ENCODE data around the gene C1orf174.

Gene C1orf174

GRCh38 chr1:3900150-3900968, at the start of gene C1orf174:
Gene C1orf174, minus strand, starts transcription at chr1:3900272. Its CDS starts 86 bp downstream, at chr1:3900186.
- peak; percentile 81 for DNase-seq (ENCODE audit: low read depth)

GRCh38 chr1:3948344-3948743, 48.3 kb upstream of the C1orf174 start:
- DNase-seq (ENCODE audit: low read depth), result no peak

DNA sequence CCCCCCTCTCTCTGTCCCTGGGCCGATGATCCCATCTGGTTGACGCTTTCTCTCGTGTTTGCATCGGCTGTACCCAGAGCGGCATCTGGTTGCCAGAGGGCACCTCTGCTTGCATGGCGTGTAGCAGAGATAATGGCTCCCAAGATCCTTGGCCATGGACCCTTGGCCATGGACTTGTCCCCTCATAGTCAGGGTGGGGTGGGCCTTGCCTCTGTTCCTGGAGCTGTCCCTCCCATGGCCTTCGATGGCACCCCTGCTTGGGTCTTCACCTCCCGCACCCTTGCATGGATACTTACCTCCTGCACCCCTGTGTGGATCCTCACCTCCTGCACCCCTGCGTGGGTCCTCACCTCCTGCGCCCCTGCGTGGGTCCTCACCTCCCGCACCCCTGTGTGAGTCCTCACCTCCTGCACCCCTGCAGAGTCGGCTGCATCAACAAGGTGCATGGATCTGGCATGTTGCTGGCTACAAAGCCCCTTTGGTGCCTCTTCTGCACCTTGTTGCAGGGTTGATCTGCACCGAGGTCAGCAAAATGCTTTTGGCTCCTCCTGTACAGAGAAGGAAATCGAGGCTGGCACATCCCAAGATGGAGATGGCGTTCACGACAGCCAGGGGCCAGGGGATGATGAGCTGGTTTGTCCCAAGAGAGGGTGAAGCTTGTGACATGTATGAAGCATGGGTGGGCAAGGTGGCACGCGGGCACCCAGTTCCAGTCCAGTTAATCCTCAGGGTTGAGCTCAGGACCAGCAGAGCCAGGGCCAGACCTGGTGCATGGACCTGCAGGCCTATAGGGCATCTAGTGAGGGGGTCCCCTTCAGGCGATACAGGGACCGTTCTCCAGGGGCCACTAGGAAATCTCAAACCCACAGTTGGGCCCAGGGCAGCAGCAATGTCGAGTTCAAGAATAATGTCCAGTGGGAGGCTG, 46.1 kb upstream of the C1orf174 start:
- no peak for DNase-seq (ENCODE audit: low read depth)

DNA sequence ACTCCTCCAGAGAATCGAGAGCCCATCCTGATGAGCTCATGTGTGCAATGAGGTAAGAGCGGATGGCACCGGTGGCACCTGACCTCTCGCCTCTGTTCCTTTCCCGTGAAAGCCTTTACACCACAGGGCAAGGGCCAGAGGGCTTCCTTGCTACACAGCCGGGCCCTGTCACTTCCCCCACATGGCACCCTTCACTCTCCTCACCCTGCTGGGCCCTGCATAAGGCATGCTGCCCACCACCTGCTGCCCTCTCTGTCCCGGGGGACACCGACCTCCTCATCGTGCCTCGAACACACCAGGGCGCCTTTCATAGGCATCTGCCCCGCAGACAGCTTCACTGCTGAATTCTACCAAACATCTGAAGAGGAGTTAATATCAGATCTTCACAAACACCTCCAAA, 45.1 kb upstream of the C1orf174 start:
- DNase-seq (ENCODE audit: low read depth), result no peak

DNA sequence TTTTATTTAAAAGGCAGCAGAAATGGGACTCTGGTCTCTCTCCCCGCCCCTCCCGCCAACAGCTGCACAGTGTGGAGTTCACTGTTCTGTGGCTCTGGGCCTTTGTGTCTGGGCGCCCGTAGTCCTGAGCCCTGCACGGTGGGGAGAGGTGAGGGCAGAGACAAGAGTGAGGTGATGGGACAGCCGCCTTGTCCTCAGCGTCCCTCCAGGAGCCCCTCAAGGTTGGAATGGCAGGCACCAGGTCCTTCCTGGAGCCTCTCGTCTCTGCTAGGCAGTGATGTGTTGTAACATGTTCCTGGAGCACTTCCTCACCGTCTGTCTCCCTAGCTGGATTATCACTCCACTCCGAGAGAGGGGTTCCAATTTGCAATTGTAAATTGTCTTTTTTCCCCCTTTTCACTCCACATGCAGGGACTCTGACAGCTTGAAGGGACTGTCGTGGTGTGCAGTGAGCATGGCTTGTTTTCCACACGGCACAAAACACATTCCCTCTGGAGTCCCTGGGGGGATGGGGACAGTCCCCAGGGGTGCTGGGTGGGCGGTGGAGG, 44.6 kb upstream of the C1orf174 start:
- DNase-seq (ENCODE audit: low read depth), result no peak

DNA sequence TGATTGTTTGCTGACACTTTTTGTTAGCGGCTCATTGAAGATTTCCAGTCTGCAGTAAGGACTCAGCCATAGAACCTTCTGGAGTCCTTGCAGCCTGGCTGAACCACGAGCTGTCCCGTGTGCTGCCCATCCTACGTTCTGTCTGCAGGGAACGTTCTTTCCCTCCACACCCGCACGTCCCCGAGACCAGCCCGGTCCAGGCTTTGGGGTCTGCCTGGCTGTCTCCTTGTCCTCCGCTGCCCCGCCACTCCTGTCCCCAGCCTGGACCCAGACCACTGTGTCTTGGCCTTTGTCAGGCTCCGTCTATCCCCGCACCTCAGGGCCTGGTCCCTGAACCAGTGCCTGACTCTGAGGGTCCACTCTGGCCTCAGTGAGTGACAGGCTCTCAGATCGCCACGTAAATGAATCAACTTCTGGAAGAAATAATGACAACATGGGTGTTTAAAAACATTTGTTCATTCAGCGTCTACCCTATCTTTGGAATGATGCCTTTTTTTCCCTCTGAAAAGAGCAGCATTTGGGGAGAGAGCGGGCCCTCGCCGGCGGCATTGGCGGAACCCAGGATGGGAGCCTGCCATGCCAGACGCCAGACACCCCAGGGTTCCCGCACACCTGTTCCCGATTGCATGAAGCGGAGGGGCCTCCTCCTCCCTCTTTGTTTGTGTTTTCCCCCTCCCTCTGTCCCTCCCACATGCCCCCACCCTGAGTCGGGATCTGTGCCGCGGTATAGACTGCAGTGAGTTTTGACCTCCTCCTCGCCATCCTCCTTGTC, 43.9 kb upstream of the C1orf174 start:
- DNase-seq (ENCODE audit: low read depth), result no peak

DNA sequence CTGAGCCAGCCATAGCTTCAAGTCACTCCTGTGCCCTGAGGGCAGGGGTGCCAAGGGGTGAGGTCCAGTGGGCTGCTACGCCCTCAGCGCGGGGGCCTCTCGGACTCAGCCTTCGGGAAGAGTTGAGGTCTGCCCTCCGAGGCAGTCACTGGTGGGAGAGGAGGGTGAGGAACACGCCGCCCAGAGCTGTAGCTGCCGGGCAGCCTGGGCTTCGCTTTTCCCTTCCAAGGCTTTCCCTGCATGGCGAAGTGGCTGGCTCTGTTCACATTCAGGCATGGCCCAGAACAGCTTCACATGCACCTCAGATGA, 43.0 kb upstream of the C1orf174 start:
- no peak for DNase-seq (ENCODE audit: low read depth)

DNA sequence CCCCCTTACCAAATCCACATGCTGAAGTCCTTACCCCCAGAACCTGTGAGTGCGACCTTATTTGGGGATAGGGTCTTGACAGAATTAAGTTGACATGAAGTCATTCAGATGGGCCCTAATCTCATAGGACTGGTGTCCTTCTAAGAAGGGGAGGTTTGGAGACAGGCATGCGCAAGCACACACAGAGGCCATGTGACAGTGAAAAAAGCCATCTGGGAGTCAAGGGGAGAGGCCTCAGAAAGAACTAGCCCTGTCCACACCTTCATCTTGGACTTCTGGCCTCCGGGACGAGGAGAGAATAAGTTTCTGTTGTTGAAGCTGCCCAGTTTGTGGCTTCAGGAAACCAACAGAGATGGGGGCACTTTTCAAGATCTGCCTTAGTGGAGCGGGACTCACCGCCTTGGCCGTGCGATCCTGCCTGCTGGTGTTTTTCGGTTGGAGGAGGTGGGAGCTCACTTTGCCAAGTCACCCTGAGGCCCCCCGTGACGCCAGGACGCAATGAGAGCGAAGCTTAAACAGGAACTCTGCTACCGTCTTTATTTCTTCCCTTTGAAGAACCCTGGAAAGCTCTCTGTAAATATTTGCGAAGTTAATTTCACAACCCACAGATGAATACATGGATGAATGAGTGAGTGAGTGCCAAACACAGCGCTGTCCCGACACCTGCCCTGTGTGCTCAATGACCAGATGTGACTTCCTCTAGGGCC, 42.5 kb upstream of the C1orf174 start:
- no peak for DNase-seq (ENCODE audit: low read depth)

DNA sequence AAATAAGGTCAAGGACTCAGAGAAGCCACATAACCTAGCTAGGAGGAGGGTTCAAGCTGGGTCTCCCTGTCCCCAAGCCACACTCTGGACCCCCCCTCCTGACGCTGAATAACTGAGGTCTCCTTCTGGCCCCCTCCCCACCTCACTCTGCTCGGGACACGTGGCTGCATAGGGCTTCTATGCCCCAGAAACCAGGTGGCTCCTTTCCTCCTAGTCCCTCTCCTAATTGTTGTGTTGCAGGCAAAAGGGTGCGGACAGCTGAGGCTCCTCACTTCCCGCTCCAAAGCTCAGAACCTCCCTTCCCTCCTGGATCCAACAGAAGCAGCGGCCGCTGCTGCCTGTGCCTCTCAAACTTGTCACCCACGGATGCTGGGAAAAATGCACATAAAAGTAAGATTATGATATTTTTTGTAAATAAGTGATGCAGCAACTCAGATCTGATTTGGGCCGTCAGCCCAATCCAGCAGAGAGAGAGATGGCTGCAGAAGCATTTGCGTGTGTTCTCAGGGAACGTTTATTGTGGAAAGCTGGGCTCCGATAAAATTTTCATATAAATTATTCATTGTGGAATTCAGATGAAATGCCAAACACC, 40.8 kb upstream of the C1orf174 start:
- DNase-seq (ENCODE audit: low read depth), result no peak

DNA sequence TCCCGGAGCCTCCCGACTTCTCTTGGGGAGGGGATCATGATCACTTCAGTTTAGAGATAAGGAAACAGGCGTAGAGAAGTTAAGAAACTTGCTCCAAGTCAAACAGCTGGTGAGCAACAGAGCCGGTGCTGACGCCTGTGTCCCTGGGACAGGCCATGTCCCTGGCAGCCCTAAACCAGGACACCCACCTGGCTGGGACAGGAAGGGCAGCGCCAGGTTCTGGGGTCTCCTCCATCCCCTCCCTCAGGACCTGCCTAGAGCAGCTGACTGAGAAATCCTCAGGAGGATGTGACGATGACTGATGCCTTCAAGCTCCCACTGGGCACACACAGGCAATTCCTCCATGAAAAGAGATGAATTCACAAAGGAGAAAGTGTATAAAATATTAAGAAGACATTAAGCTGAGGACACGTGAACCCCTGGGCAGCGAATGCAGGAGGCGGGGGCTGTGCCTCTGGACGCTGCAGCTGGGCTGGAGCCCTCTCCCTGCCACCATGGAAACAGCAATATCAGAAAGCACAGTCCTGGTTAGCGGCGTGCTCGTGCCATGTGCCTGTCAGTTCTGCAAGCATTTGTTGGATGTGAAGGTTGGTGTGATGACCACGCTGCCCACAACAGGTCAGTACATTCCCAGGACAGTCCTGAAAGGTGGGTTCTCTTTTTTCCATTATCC, 40.1 kb upstream of the C1orf174 start:
- DNase-seq (ENCODE audit: low read depth), result no peak

DNA sequence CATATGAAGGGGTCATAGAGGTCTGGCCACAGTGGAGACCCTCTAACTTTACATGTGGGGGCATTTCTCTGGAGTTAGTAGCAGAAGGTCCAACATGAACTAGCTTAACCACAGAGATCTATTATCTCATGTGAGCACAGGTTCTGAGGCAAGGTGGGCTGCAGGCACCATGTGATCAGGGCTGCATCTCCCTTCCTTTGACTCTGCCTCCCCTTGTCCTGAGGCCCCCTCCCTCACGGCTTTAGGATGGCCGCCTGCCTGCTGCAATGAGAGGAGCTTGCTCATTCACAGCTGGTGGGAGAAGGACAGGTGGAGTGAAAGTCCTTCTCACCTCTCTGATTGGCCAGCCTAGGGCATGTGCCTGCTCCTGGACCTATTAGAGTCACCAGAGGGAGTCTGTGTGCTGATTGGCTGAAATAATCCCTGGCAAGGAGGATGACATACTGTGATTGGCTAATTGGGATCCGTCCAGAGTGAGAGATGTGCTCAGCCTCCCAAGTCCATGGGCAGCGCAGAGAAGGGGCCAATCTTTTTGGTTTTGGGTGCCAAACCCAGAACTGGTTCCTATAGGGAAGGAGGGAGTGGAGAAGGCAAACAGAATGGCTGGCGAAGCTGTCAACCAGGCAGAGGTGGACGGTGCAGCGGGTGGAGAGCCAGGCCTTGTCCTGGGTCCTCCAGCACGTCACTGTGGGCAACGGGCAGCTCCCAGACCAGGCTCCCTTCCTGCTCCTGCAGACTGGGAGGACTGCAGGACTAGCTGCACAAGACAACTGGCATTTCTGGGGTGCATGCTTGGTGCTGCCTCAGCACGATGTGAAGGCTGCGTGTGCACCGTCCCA, 39.4 kb upstream of the C1orf174 start:
- no peak for DNase-seq (ENCODE audit: low read depth)

DNA sequence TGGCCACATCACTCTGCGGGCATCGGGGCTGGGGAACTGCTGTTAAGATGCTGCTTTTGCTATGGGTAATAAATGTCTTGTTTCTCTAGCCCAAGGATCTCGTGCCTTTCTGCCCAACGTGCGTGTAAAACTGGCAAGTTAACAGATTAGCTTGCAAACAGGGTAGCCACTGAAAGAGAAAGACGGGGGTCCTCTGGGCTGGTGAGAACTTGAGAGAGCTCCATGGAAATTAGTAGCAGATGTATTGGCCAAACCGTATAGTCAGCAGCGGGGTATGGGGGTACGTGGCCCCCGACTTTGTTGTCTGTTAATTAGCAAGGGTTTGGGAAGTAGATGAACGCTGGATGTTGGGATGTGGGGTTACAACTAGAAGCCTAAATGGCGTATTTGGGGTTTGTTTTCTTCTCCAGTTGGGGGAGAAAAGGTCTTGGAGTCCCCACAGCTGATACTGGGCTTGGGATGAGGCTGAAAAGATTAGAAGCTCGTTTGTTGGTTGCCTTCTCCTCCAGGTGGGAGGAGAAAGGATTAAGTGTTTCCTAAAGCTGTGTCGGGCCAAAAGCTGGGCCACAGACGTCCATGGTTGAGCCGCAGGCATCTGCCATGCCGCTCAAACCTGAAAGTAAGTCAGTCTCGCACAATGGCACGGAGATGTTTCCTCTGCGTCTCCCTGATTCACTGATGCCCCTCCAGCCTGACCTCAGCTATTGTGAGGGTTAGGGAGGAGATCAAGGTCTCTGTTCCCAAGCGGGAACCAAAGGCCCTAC, 32.3 kb upstream of the C1orf174 start:
- no peak for DNase-seq (ENCODE audit: low read depth)

GRCh38 chr1:3931007-3931912, 31.2 kb upstream of the C1orf174 start:
- no peak for DNase-seq (ENCODE audit: low read depth)

DNA sequence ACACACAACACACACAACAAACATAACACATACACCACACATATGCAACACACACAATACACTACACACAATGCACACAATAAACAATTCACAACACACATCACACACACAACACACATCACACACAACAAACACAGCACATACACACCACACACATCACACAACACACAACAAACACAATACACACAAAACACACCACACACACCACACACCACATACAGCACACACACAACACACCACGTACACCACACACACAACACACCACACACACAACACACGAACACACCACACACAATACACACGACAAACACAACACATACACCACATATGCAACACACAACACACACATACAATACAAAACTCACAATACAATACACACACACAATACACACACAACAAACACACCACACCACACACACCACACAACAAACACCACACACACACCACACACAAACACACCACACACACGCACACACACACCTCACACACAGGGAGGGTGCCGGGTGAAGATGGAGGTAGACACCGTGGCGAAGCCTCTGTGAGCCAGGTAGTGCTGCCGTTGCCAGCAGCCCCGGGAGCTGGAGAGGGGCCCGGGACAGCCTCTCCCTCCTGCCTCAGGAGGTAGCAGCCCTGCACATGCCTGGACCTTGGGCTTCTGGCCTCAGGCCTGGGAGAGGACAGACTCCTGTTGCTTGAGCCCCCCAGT, 30.4 kb upstream of the C1orf174 start:
- DNase-seq (ENCODE audit: low read depth), result no peak

- DNase-seq (ENCODE audit: low read depth), result no peak
These were observed 29.1 kb upstream of the C1orf174 start for GRCh38 chr1:3929126-3929525.

GRCh38 chr1:3928586-3928985, 28.5 kb upstream of the C1orf174 start:
- no peak for DNase-seq (ENCODE audit: low read depth)

- no peak for DNase-seq (ENCODE audit: low read depth)
These were observed 26.9 kb upstream of the C1orf174 start for GRCh38 chr1:3926956-3927355.
